Islet precursor cell (in vitro differentiated cells): ENCODE measurements around the gene SHTN1.

Experiments used
- DNase-seq: peaks from one replicate; pipeline ENCODE4 v3.0.0-alpha.2; 2018

The SHTN1 gene

GRCh38 chr10:117005026-117005526, at the start of gene SHTN1:
Gene SHTN1 (minus strand): TSS chr10:117005187. CDS start chr10:117005079, 108 bp downstream.
- DNase-seq, result peak; percentile 91

GRCh38 chr10:117053482-117053881, 48.5 kb upstream of the SHTN1 start:
- no peak for DNase-seq

- DNase-seq, result no peak
Measured at GRCh38 chr10:117047947-117048346, 43.0 kb upstream of the SHTN1 start.

- no peak for DNase-seq
Measured at GRCh38 chr10:117016266-117016665, 11.3 kb upstream of the SHTN1 start.

GRCh38 chr10:117014835-117015234, 9.8 kb upstream of the SHTN1 start:
- no peak for DNase-seq

- DNase-seq, result no peak
Measured at GRCh38 chr10:117007080-117007479, 2.1 kb upstream of the SHTN1 start.

GRCh38 chr10:117005527-117006055, 604 bp upstream of the SHTN1 start:
- peak; percentile 74 for DNase-seq

- DNase-seq, result peak; percentile 81
Measured at GRCh38 chr10:117004227-117005025, 561 bp downstream of the SHTN1 start.

- no peak for DNase-seq
Measured at GRCh38 chr10:117003336-117003735, 1.7 kb downstream of the SHTN1 start.

- DNase-seq, result no peak
Measured at GRCh38 chr10:117002206-117002605, 2.8 kb downstream of the SHTN1 start.

- DNase-seq, result no peak
Measured at GRCh38 chr10:117001144-117001543, 3.8 kb downstream of the SHTN1 start.

- DNase-seq, result no peak
Measured at GRCh38 chr10:117000580-117000979, 4.4 kb downstream of the SHTN1 start.

GRCh38 chr10:116998172-116998571, 6.8 kb downstream of the SHTN1 start:
- DNase-seq, result no peak

- no peak for DNase-seq
Measured at GRCh38 chr10:116997015-116997414, 8.0 kb downstream of the SHTN1 start.

GRCh38 chr10:116995648-116996047, 9.3 kb downstream of the SHTN1 start:
- no peak for DNase-seq

GRCh38 chr10:116994113-116994890, 10.7 kb downstream of the SHTN1 start:
- no peak for DNase-seq

GRCh38 chr10:116993610-116994009, 11.4 kb downstream of the SHTN1 start:
- no peak for DNase-seq

- DNase-seq, result no peak
Measured at GRCh38 chr10:116992183-116992582, 12.8 kb downstream of the SHTN1 start.

- no peak for DNase-seq
Measured at GRCh38 chr10:116990276-116990800, 14.6 kb downstream of the SHTN1 start.

- DNase-seq, result no peak
Measured at GRCh38 chr10:116989439-116989838, 15.5 kb downstream of the SHTN1 start.

- no peak for DNase-seq
Measured at GRCh38 chr10:116988311-116988710, 16.7 kb downstream of the SHTN1 start.

- no peak for DNase-seq
Measured at GRCh38 chr10:116985611-116986010, 19.4 kb downstream of the SHTN1 start.
